HG03139 (cell line): ENCODE measurements around the gene UBN2.
"Not testable (repeated sequence)": the region's sequence is repeated elsewhere in the genome, so short reads cannot be mapped to it uniquely, and the experiment has no call there.

Source experiments
- ATAC-seq: cut with Tn5 transposase; IDR thresholded peaks from one replicate; pipeline ENCODE4 v1.9.1; 2021; ENCODE audit not compliant: unreplicated experiment

Gene UBN2

GRCh38 chr7:139230774-139231512, at the start of gene UBN2:
TSS of gene UBN2 (plus strand) at chr7:139231237. CDS start at chr7:139231485, 248 bp downstream.
- peak; percentile 98 for ATAC-seq

GRCh38 chr7:139181404-139181803, 49.6 kb upstream of the UBN2 start:
- no peak for ATAC-seq

GRCh38 chr7:139182363-139182762, 48.7 kb upstream of the UBN2 start:
- ATAC-seq = no peak

- no peak for ATAC-seq
These were observed 47.8 kb upstream of the UBN2 start for GRCh38 chr7:139183251-139183650.

- ATAC-seq = no peak
These were observed 47.1 kb upstream of the UBN2 start for GRCh38 chr7:139183878-139184338.

- no peak for ATAC-seq
These were observed 44.9 kb upstream of the UBN2 start for GRCh38 chr7:139186146-139186545.

- ATAC-seq = no peak
These were observed 41.7 kb upstream of the UBN2 start for GRCh38 chr7:139189357-139189756.

- no peak for ATAC-seq
These were observed 38.9 kb upstream of the UBN2 start for GRCh38 chr7:139192014-139192706.

- ATAC-seq = no peak
These were observed 30.7 kb upstream of the UBN2 start for GRCh38 chr7:139200382-139200781.

- no peak for ATAC-seq
These were observed 27.0 kb upstream of the UBN2 start for GRCh38 chr7:139203992-139204391.

GRCh38 chr7:139205843-139206242, 25.2 kb upstream of the UBN2 start:
- no peak for ATAC-seq

- ATAC-seq = no peak
These were observed 18.9 kb upstream of the UBN2 start for GRCh38 chr7:139212133-139212532.

- ATAC-seq = not testable (repeated sequence)
These were observed 17.5 kb upstream of the UBN2 start for GRCh38 chr7:139213489-139213888.

- no peak for ATAC-seq
These were observed 12.9 kb upstream of the UBN2 start for GRCh38 chr7:139218173-139218572.

GRCh38 chr7:139224219-139224618, 6.8 kb upstream of the UBN2 start:
- no peak for ATAC-seq

GRCh38 chr7:139224836-139225235, 6.2 kb upstream of the UBN2 start:
- not testable (repeated sequence) for ATAC-seq

- ATAC-seq = not testable (repeated sequence)
These were observed 5.5 kb upstream of the UBN2 start for GRCh38 chr7:139225286-139226157.

- not testable (repeated sequence) for ATAC-seq
These were observed 4.9 kb upstream of the UBN2 start for GRCh38 chr7:139226158-139226515.

- not testable (repeated sequence) for ATAC-seq
These were observed 4.0 kb upstream of the UBN2 start for GRCh38 chr7:139226988-139227488.

- no peak for ATAC-seq
These were observed 1.0 kb upstream of the UBN2 start for GRCh38 chr7:139230023-139230422.

GRCh38 chr7:139230484-139230773, 608 bp upstream of the UBN2 start:
- ATAC-seq = no peak
